ENCODE data around the gene CADM4. TPM values are rescaled to one million over a fixed set of nuclear protein-coding genes. Genes with fewer than 3 reads are reported as not detected.

Gene CADM4
- total and polyA plus RNA-seq, 2 of the 8 experiments (the other 6 are each of a cell fraction or from before 2014, with no cell fraction given): 13.5 to 25.0 TPM

DNA sequence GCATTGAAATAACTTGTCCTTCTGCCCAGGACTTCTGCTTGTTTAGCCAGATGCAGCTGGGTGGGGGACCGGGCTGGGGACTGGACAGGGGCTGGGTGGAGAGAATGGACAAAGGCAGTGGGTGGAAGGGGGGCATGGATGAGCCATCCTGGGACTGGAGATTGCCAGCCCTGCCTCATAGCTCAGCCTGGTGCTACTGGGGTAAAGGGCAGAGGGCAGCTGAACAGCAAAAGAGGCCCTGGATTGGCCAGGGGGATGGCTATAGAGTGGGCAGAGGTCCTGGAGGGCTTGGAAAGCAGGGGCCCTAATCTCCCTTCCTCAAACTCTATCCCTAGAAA, 48.0 kb upstream of the CADM4 start:
- no peak overlapping the region for H3K18ac ChIP-seq (ENCODE audit: extremely low read depth, low read length)
- ChIA-PET CTCF (ENCODE audit: partially characterized antibody) (interaction anchor here (0.7 to 1.8 kb wide), 4 partner anchors 11 to 25 kb away, joined by 3 to 5 read pairs (median 4); no protein-coding TSS in a partner anchor), POLR2A (ENCODE audit: partially characterized antibody) (interaction anchor here (0.7 kb wide), 1 partner anchor 36 kb away, joined by 3 read pairs; no protein-coding TSS in a partner anchor)
- H2BK12ac ChIP-seq (ENCODE audit: low read depth, low read length): no peak overlapping the region
- no peak overlapping the region for H3K4me3 ChIP-seq (ENCODE audit: extremely low read depth in 1 of 4, insufficient read depth in 2 of 4, low read depth in 3 of 4, low read length in 4 of 4)
- 86% methylated on average over 1 of the region's 1 CpG; no CpG with 5 or more reads in 1 of the 2 experiments for WGBS, 2 experiments (ENCODE audit: extremely low coverage in 1 of 2, insufficient coverage in 1 of 2, insufficient read length in 1 of 2, insufficient replicate concordance in 2 of 2, low coverage in 1 of 2, low lambda C conversion rate in 2 of 2, missing lambda C conversion rate in 1 of 2)
- H4K91ac ChIP-seq (replicated peaks; ENCODE audit: insufficient read length, low read length): no peak overlapping the region
- no peak overlapping the region for H2BK15ac ChIP-seq (ENCODE audit: low read length)
- no peaks in the 10 kb centered on the region for H3K79me1 ChIP-seq (ENCODE audit: low read depth, low read length)
- H2BK20ac ChIP-seq (ENCODE audit: low read length): no peak overlapping the region
- no peaks in the 10 kb centered on the region for H3K9me3 ChIP-seq (ENCODE audit: insufficient read depth in 2 of 2, low read depth in 1 of 2, low read length in 1 of 2)
- no peaks in the 10 kb centered on the region for H3K36me3 ChIP-seq (ENCODE audit: control insufficient read depth in 2 of 4, insufficient read depth in 4 of 4, low read length in 3 of 4)
- H4K5ac ChIP-seq (ENCODE audit: insufficient read length, low read depth, low read length): no peak overlapping the region
- no peak overlapping the region for H3K14ac ChIP-seq (ENCODE audit: insufficient read length)
- H3K23me2 ChIP-seq (ENCODE audit: low read depth, low read length): no peaks in the 10 kb centered on the region; the same call in 1 of the 2 replicates
- no peak overlapping the region for H3K27ac ChIP-seq (ENCODE audit: low read depth, low read length)
- no peak overlapping the region for H4K8ac ChIP-seq (ENCODE audit: extremely low read depth, insufficient read depth, low read length)
- no peak overlapping the region for H2BK120ac ChIP-seq (replicated peaks; ENCODE audit: low read depth, low read length)
- no peak for FAIRE-seq
- no peak overlapping the region for H3K9ac ChIP-seq (replicated peaks in 1 of 4; ENCODE audit: extremely low read depth in 1 of 4, low read depth in 3 of 4, low read length in 3 of 4)
- no peaks in the 10 kb centered on the region for H3K27me3 ChIP-seq (replicated peaks in 1 of 4; ENCODE audit: control insufficient read depth in 3 of 4, extremely low read depth in 1 of 4, insufficient read depth in 3 of 4, low read length in 3 of 4)
- H2AFZ ChIP-seq (ENCODE audit: low read length): no peak overlapping the region
- H3K56ac ChIP-seq (replicated peaks; ENCODE audit: insufficient read length, low read depth, low read length): no peak overlapping the region
- no peak overlapping the region for H3K4ac ChIP-seq (replicated peaks; ENCODE audit: insufficient read length, low read depth, low read length)
- peaks cover 0 to 2% (median 0%) of the 10 kb centered on the region in 4 experiments; a peak in 2 of 7 replicates for H3K4me1 ChIP-seq (replicated peaks in 1 of 4; ENCODE audit: control insufficient read depth in 3 of 4, insufficient read depth in 4 of 4, low read length in 3 of 4)
- DNase-seq (ENCODE audit: low read depth in 1 of 2, low spot score in 2 of 2): no peak
- no peak overlapping the region for H3K4me2 ChIP-seq (ENCODE audit: insufficient read depth in 1 of 2, low read depth in 2 of 2, low read length in 2 of 2)
- no peaks in the 10 kb centered on the region for H4K20me1 ChIP-seq (replicated peaks in 1 of 2; ENCODE audit: control insufficient read depth in 1 of 2, insufficient read depth in 2 of 2, low read length in 2 of 2)
- 0 out of 2 replicates have a peak overlapping the region, but pooled peaks have one; percentile 44 for H2AK5ac ChIP-seq (ENCODE audit: low read depth, low read length)
- H2BK5ac ChIP-seq (ENCODE audit: low read depth, low read length): no peak overlapping the region
- no peaks in the 10 kb centered on the region for H3K79me2 ChIP-seq (ENCODE audit: control insufficient read depth in 1 of 2, insufficient read depth in 2 of 2, low read length in 2 of 2)
- H3K23ac ChIP-seq (ENCODE audit: insufficient read length): no peak overlapping the region
- TF ChIP-seq CTBP2 (IDR thresholded peaks at IDR 0.05; ENCODE audit: borderline replicate concordance, insufficient read depth, insufficient read length, low read length) (no peak), TBP (IDR thresholded peaks at IDR 0.05; ENCODE audit: low read depth, low read length) (no peak), HDAC2 (IDR thresholded peaks at IDR 0.05; ENCODE audit: borderline replicate concordance in 1 of 2, low read depth in 2 of 2, low read length in 2 of 2) (no peak), TAF1 (IDR thresholded peaks at IDR 0.05; ENCODE audit: low read depth, low read length) (no peak), BCL11A (IDR thresholded peaks at IDR 0.05; ENCODE audit: low read depth in 2 of 2, low read length in 2 of 2) (no peak), BRCA1 (IDR thresholded peaks at IDR 0.05; ENCODE audit: low read depth, low read length) (no peak), TCF12 (IDR thresholded peaks at IDR 0.05; ENCODE audit: low read depth, low read length) (no peak), CBX5 (IDR thresholded peaks at IDR 0.05; ENCODE audit: low read depth, low read length) (no peak), HDAC6 (IDR thresholded peaks at IDR 0.05; ENCODE audit: low read depth, low read length) (no peak), CEBPB (IDR thresholded peaks at IDR 0.05; ENCODE audit: low read depth, low read length) (no peak), EP300 (IDR thresholded peaks at IDR 0.05; ENCODE audit: borderline replicate concordance in 1 of 2, low read depth in 2 of 2, low read length in 2 of 2) (no peak), CHD1 (IDR thresholded peaks at IDR 0.05; ENCODE audit: low read depth, low read length) (no peak)
- TF ChIP-seq, protein P1, sequence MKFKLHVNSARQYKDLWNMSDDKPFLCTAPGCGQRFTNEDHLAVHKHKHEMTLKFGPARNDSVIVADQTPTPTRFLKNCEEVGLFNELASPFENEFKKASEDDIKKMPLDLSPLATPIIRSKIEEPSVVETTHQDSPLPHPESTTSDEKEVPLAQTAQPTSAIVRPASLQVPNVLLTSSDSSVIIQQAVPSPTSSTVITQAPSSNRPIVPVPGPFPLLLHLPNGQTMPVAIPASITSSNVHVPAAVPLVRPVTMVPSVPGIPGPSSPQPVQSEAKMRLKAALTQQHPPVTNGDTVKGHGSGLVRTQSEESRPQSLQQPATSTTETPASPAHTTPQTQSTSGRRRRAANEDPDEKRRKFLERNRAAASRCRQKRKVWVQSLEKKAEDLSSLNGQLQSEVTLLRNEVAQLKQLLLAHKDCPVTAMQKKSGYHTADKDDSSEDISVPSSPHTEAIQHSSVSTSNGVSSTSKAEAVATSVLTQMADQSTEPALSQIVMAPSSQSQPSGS (IDR thresholded peaks at IDR 0.05; ENCODE audit: low read length): no peak
